ENCODE data around the gene SBNO1.
"Not testable (repeated sequence)": the region's sequence is repeated elsewhere in the genome, so short reads cannot be mapped to it uniquely, and the experiment has no call there.

SBNO1 gene

GRCh38 chr12:123387508-123388176 is 23.0 kb upstream of the SBNO1 start:
- Histone ChIP-seq H3K4me1 (ENCODE audit: control insufficient read depth, insufficient read depth, low read length) (peaks cover 30% of the 10 kb centered on the region), H3K4me3 (ENCODE audit: low read length) (peak overlapping the region; percentile 79), H3K9me3 (ENCODE audit: control insufficient read depth, low read length) (no peaks in the 10 kb centered on the region), H3K36me3 (ENCODE audit: control insufficient read depth, insufficient read depth, low read length, severe bottlenecking) (peaks cover 21% of the 10 kb centered on the region), H3K9ac (ENCODE audit: low read length) (peak overlapping the region; percentile 85), H3K27me3 (replicated peaks; ENCODE audit: control insufficient read depth, insufficient read depth, low read length) (no peaks in the 10 kb centered on the region)
- DNase-seq (ENCODE audit: low read depth), result no peak

DNA sequence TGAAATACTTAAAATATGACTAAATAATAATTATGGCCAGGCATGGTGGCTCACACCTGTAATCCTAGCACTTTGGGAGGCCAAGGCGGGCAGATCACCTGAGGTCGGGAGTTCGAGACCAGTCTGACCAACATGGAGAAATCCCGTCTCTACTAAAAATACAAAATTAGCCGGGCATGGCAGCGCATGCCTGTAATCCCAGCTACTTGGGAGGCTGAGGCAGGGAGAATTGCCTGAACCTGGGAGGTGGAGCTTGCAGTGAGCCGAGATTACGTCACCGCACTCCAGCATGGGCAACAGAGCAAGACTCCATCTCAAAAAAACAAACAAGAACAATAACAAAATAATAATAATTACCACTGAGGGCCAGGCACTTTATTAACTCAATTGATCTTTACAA is 20.9 kb upstream of the SBNO1 start:
- H3K4me1 ChIP-seq (ENCODE audit: control insufficient read depth, insufficient read depth, low read length), result peaks cover 24% of the 10 kb centered on the region
- H3K36me3 ChIP-seq (ENCODE audit: control insufficient read depth, insufficient read depth, low read length, severe bottlenecking); H3K27me3 ChIP-seq (replicated peaks; ENCODE audit: control insufficient read depth, insufficient read depth, low read length); H3K4me3 ChIP-seq (ENCODE audit: low read length); H3K9ac ChIP-seq (ENCODE audit: low read length); DNase-seq (ENCODE audit: low read depth); H3K9me3 ChIP-seq (ENCODE audit: control insufficient read depth, low read length): not testable (repeated sequence)

DNA sequence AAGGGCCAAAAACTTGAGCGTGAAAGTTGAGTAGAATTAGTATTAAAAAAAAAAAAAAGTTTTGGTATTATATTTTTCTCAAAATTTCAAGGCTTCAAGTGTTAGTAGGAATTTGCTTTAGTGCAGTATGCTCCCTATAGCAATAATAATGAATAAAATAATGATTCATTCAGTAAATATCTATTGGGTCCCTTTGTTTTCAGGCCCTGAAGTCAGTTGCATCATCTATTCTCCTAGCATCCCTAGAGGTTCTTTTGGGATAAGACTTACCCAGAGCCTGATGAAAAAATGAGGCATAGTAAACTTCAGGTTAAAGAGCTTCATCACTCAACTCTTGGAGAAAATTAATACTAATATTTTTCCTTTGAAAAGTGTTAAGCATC is 20.3 kb upstream of the SBNO1 start:
- peak overlapping the region; percentile 81 for H3K9ac ChIP-seq (ENCODE audit: low read length)
- H3K27me3 ChIP-seq (replicated peaks; ENCODE audit: control insufficient read depth, insufficient read depth, low read length), result no peaks in the 10 kb centered on the region
- peaks cover 19% of the 10 kb centered on the region for H3K4me1 ChIP-seq (ENCODE audit: control insufficient read depth, insufficient read depth, low read length)
- no peaks in the 10 kb centered on the region for H3K36me3 ChIP-seq (ENCODE audit: control insufficient read depth, insufficient read depth, low read length, severe bottlenecking)
- no peaks in the 10 kb centered on the region for H3K9me3 ChIP-seq (ENCODE audit: control insufficient read depth, low read length)
- DNase-seq (ENCODE audit: low read depth), result peak; percentile 73
- peak overlapping the region; percentile 92 for H3K4me3 ChIP-seq (ENCODE audit: low read length)

GRCh38 chr12:123384318-123384993 is 19.8 kb upstream of the SBNO1 start:
- no peaks in the 10 kb centered on the region for H3K27me3 ChIP-seq (replicated peaks; ENCODE audit: control insufficient read depth, insufficient read depth, low read length)
- peak overlapping the region; percentile 81 for H3K9ac ChIP-seq (ENCODE audit: low read length)
- H3K9me3 ChIP-seq (ENCODE audit: control insufficient read depth, low read length), result no peaks in the 10 kb centered on the region
- H3K4me1 ChIP-seq (ENCODE audit: control insufficient read depth, insufficient read depth, low read length), result peaks cover 18% of the 10 kb centered on the region
- H3K4me3 ChIP-seq (ENCODE audit: low read length), result peak overlapping the region; percentile 92
- H3K36me3 ChIP-seq (ENCODE audit: control insufficient read depth, insufficient read depth, low read length, severe bottlenecking), result no peaks in the 10 kb centered on the region
- peak; percentile 67 for DNase-seq (ENCODE audit: low read depth)

DNA sequence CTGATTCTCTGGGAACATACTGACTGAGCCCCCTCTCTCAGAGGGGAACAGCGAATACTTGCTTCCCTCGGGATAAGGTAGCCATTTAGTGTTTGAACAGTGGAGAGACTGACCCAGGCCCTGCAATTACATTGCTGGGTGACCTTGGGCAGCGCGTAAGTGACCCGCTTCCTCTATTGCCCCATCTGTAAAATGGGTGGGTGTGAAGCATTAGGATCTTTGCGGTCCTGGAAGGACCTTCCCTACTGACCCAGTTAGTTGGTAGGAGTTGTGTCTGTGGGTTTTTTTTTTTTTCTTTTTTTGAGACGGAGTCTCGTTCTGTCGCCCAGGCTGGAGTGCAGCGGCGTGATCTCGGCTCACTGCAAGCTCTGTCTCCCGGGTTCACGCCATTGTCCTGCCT is 18.0 kb upstream of the SBNO1 start:
- peaks cover 10% of the 10 kb centered on the region for H3K4me1 ChIP-seq (ENCODE audit: control insufficient read depth, insufficient read depth, low read length)
- DNase-seq (ENCODE audit: low read depth), result no peak
- H3K9me3 ChIP-seq (ENCODE audit: control insufficient read depth, low read length), result no peaks in the 10 kb centered on the region
- no peaks in the 10 kb centered on the region for H3K27me3 ChIP-seq (replicated peaks; ENCODE audit: control insufficient read depth, insufficient read depth, low read length)
- H3K9ac ChIP-seq (ENCODE audit: low read length), result no peak overlapping the region
- H3K4me3 ChIP-seq (ENCODE audit: low read length), result peak overlapping the region; percentile 87
- no peaks in the 10 kb centered on the region for H3K36me3 ChIP-seq (ENCODE audit: control insufficient read depth, insufficient read depth, low read length, severe bottlenecking)

DNA sequence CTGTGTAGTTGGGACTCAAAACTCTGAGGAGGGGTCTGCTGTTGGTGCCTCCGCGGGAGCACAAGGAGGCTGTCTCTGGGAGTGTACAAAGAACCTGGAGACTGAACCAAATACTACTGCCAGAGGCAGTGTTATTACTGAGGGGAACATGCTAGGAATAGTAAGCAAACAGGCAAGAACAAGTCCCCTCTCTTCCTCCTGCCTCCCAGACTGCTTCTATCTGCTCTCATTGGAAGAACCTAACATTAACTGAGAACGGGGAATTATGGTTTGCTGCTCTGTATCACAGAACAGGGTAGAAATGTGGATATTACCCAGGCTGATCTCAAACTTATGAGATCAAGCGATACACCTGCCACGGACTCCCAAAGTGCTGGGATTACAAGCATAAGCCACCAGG is 14.7 kb upstream of the SBNO1 start:
- H3K4me1 ChIP-seq (ENCODE audit: control insufficient read depth, insufficient read depth, low read length), result peaks cover 2% of the 10 kb centered on the region
- no peaks in the 10 kb centered on the region for H3K27me3 ChIP-seq (replicated peaks; ENCODE audit: control insufficient read depth, insufficient read depth, low read length)
- no peaks in the 10 kb centered on the region for H3K36me3 ChIP-seq (ENCODE audit: control insufficient read depth, insufficient read depth, low read length, severe bottlenecking)
- H3K9ac ChIP-seq (ENCODE audit: low read length), result no peak overlapping the region
- H3K9me3 ChIP-seq (ENCODE audit: control insufficient read depth, low read length), result no peaks in the 10 kb centered on the region
- no peak for DNase-seq (ENCODE audit: low read depth)
- no peak overlapping the region for H3K4me3 ChIP-seq (ENCODE audit: low read length)

DNA sequence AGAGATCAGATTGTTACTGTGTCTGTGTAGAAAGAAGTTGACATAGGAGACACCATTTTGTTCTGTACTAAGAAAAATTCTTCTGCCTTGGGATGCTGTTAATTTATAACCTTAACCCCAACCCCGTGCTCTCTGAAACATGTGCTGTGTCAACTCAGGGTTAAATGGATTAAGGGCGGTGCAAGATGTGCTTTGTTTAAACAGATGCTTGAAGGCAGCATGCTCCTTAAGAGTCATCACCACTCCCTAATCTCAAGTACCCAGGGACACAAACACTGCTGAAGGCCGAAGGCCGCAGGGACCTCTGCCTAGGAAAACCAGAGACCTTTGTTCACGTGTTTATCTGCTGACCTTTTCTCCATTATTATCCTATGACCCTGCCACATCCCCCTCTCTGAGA is 7.8 kb upstream of the SBNO1 start:
- H3K9ac ChIP-seq (ENCODE audit: low read length); H3K36me3 ChIP-seq (ENCODE audit: control insufficient read depth, insufficient read depth, low read length, severe bottlenecking): not testable (repeated sequence)

DNA sequence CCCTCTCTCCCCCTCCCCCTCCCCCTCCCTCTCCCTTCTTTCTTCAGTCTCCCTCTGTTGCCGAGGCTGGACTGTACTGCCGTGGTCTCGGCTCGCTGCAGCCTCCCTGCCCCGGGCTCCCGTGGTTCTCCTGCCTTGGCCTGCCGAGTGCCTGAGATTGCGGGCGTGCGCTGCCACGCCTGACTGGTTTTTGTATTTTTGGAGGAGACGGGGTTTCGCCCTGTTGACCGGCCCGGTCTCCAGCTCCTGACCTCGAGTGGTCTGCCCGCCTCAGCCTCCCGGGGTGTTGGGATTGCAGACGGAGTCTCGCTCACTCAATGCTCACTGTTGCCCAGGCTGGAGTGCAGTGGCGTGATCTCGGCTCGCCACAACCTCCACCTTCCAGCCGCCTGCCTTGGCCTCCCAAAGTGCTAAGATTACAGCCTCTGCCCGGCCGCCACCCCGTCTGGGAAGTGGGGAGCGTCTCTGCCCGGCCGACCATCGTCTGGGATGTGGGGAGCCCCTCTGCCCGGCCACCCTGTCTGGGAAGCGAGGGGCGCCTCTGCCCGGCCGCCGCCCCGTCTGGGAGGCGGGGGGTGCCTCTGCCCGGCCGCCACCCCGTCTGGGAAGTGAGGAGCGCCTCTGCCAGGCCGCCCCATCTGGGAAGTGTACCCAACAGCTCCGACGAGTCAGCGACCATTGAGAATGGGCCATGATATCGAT is 7.2 kb upstream of the SBNO1 start:
- H3K9ac ChIP-seq (ENCODE audit: low read length); H3K4me1 ChIP-seq (ENCODE audit: control insufficient read depth, insufficient read depth, low read length); H3K36me3 ChIP-seq (ENCODE audit: control insufficient read depth, insufficient read depth, low read length, severe bottlenecking); H3K27me3 ChIP-seq (replicated peaks; ENCODE audit: control insufficient read depth, insufficient read depth, low read length); DNase-seq (ENCODE audit: low read depth); H3K4me3 ChIP-seq (ENCODE audit: low read length); H3K9me3 ChIP-seq (ENCODE audit: control insufficient read depth, low read length): not testable (repeated sequence)

More for the DNA sequence above, 7.8 kb upstream of the SBNO1 start:
- not testable (repeated sequence) for H3K9me3 ChIP-seq (ENCODE audit: control insufficient read depth, low read length); H3K4me1 ChIP-seq (ENCODE audit: control insufficient read depth, insufficient read depth, low read length); H3K27me3 ChIP-seq (replicated peaks; ENCODE audit: control insufficient read depth, insufficient read depth, low read length); H3K4me3 ChIP-seq (ENCODE audit: low read length); DNase-seq (ENCODE audit: low read depth)

DNA sequence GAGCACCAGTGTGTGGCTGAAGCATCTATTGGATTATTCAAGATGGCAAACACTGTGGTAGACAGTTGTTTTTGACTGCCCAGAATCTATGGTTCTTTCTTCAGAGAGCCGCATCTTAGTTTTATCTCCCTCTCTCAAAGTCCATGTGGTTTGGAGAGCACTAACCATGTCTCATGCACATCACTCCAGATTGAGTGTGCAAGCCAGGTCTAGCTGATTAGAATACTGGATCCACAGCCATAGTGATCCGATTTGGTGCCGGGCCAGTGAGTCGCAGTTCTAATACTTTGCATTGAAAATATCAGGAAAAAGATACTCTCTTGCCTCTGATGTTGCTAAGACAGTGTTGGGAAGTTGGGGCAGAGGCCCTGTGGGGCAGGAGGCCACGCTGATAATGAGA is 4.6 kb upstream of the SBNO1 start:
- no peaks in the 10 kb centered on the region for H3K9me3 ChIP-seq (ENCODE audit: control insufficient read depth, low read length)
- H3K27me3 ChIP-seq (replicated peaks; ENCODE audit: control insufficient read depth, insufficient read depth, low read length), result no peaks in the 10 kb centered on the region
- no peaks in the 10 kb centered on the region for H3K36me3 ChIP-seq (ENCODE audit: control insufficient read depth, insufficient read depth, low read length, severe bottlenecking)
- H3K4me1 ChIP-seq (ENCODE audit: control insufficient read depth, insufficient read depth, low read length), result no peaks in the 10 kb centered on the region
- H3K4me3 ChIP-seq (ENCODE audit: low read length), result no peak overlapping the region
- no peak overlapping the region for H3K9ac ChIP-seq (ENCODE audit: low read length)
- DNase-seq (ENCODE audit: low read depth), result no peak

- H3K4me1 ChIP-seq (ENCODE audit: control insufficient read depth, insufficient read depth, low read length); H3K27me3 ChIP-seq (replicated peaks; ENCODE audit: control insufficient read depth, insufficient read depth, low read length); H3K36me3 ChIP-seq (ENCODE audit: control insufficient read depth, insufficient read depth, low read length, severe bottlenecking); H3K9me3 ChIP-seq (ENCODE audit: control insufficient read depth, low read length); DNase-seq (ENCODE audit: low read depth); H3K9ac ChIP-seq (ENCODE audit: low read length); H3K4me3 ChIP-seq (ENCODE audit: low read length): not testable (repeated sequence)
Observed at GRCh38 chr12:123368431-123368830, 3.8 kb upstream of the SBNO1 start.

- Histone ChIP-seq H3K9ac (ENCODE audit: low read length) (no peak overlapping the region), H3K27me3 (replicated peaks; ENCODE audit: control insufficient read depth, insufficient read depth, low read length) (no peaks in the 10 kb centered on the region), H3K4me3 (ENCODE audit: low read length) (no peak overlapping the region), H3K36me3 (ENCODE audit: control insufficient read depth, insufficient read depth, low read length, severe bottlenecking) (no peaks in the 10 kb centered on the region), H3K4me1 (ENCODE audit: control insufficient read depth, insufficient read depth, low read length) (peaks cover 8% of the 10 kb centered on the region), H3K9me3 (ENCODE audit: control insufficient read depth, low read length) (no peaks in the 10 kb centered on the region)
- no peak for DNase-seq (ENCODE audit: low read depth)
Observed at GRCh38 chr12:123367511-123367910, 2.9 kb upstream of the SBNO1 start.
